Endometrial microvascular endothelial cells (primary cell): ENCODE results near the gene GPBAR1. TPM values are rescaled to one million over a fixed set of nuclear protein-coding genes. Genes with fewer than 3 reads are reported as not detected.

Experiments used
- in situ Hi-C: cut with HindIII; loops from 2 replicates; pipeline ENCODE4 v1.10.0; 2017; ENCODE audit warnings: low sequenced_read_pairs, low pct_unique_long_range_greater_than_20kb; ENCODE audit errors: inconsistent ontology term
- total RNA-seq: library from RNA; depleted of rRNA; stranded (reverse); fragments of >200 nt; gene quantifications from one replicate; pipeline ENCODE4 v1.2.3, GENCODE V29; 2015; ENCODE audit errors: inconsistent ontology term

GPBAR1 gene
- total RNA-seq, 1 donor from 2014 or later, result not detected

GRCh38 chr2:218235017-218235416 is 25.8 kb upstream of the GPBAR1 start:
- in situ Hi-C loops, result no loop called here

- in situ Hi-C loops, result no loop called here
These were observed 24.0 kb upstream of the GPBAR1 start for GRCh38 chr2:218236829-218237228.

GRCh38 chr2:218238887-218239286 is 21.9 kb upstream of the GPBAR1 start:
- in situ Hi-C loops, result no loop called here

- in situ Hi-C loops, result no loop called here
These were observed 16.6 kb upstream of the GPBAR1 start for GRCh38 chr2:218244204-218244603.

- in situ Hi-C loops, result no loop called here
These were observed 16.1 kb upstream of the GPBAR1 start for GRCh38 chr2:218244665-218245064.

GRCh38 chr2:218245214-218245613 is 15.6 kb upstream of the GPBAR1 start:
- in situ Hi-C loops, result no loop called here

- in situ Hi-C loops, result no loop called here
These were observed 11.1 kb upstream of the GPBAR1 start for GRCh38 chr2:218249691-218250090.

- in situ Hi-C loops, result no loop called here
These were observed 8.1 kb upstream of the GPBAR1 start for GRCh38 chr2:218252509-218253231.

- in situ Hi-C loops, result no loop called here
These were observed 7.6 kb upstream of the GPBAR1 start for GRCh38 chr2:218253232-218253625.

- in situ Hi-C loops, result no loop called here
These were observed 5.4 kb upstream of the GPBAR1 start for GRCh38 chr2:218255446-218255845.

GRCh38 chr2:218256612-218257350 is 4.0 kb upstream of the GPBAR1 start:
- in situ Hi-C loops, result no loop called here

- in situ Hi-C loops, result no loop called here
These were observed 3.3 kb upstream of the GPBAR1 start for GRCh38 chr2:218257390-218257981.

- in situ Hi-C loops, result no loop called here
These were observed 1.5 kb upstream of the GPBAR1 start for GRCh38 chr2:218259099-218259961.

- in situ Hi-C loops, result no loop called here
These were observed 649 bp upstream of the GPBAR1 start for GRCh38 chr2:218260166-218260565.

- in situ Hi-C loops, result no loop called here
These were observed 815 bp downstream of the GPBAR1 start for GRCh38 chr2:218261423-218262236.

- in situ Hi-C loops, result no loop called here
These were observed 1.4 kb downstream of the GPBAR1 start for GRCh38 chr2:218262237-218262600.

GRCh38 chr2:218262631-218263586 is 2.1 kb downstream of the GPBAR1 start:
- in situ Hi-C loops, result no loop called here
